Fibroblast of mammary gland (primary cell): ENCODE measurements around the gene UTP4.

Experiments
- DNase-seq: peaks from one replicate; pipeline ENCODE4 v3.0.0-alpha.2; 2010; ENCODE audit warnings: low read depth
- H3K4me3 ChIP-seq: 2 replicates; pipeline ENCODE4 v1.5.1; 2011; ENCODE audit warnings: low read depth, mild to moderate bottlenecking, low read length, moderate library complexity; ENCODE audit not compliant: control insufficient read depth
- TF ChIP-seq, protein P1 (sequence below): conservative IDR thresholded peaks from 2 replicates; pipeline ENCODE4 v1.5.1; 2011; ENCODE audit warnings: low read depth, low read length, inconsistent platforms; ENCODE audit not compliant: control insufficient read depth, insufficient read depth

The UTP4 gene

DNA sequence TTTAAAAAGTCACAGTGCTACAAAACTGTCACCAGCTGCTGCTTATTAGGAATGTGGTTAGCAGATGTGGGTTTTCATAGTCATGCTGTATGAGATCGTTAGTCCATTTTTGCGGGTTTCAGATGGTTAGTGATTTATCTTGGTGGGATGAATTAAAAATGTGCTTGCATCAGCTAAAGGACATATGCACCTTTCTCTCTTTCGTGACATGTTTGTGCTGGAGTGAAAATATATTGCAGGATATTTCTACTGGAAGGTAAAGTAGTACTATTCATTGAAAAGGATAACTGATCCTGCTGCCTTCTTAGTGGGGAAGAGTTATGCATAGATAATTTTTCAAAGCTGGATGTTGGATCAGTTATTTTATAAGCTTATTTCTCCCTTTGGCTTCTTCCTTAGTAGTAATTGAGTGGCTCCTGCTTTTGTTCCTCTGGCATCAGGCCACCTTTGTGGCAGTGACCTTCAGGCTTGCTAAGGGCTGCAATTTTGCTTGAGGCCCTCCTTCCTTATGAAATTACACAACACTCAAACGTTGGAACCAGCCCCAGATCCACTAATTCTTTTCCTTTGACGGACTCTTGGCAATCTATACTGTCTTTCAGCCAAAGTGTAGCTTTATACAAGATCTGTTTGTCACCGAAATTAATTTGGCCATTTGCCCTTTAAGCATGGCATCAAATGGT lies 47.0 kb downstream of the UTP4 start:
- TF ChIP-seq, protein P1, sequence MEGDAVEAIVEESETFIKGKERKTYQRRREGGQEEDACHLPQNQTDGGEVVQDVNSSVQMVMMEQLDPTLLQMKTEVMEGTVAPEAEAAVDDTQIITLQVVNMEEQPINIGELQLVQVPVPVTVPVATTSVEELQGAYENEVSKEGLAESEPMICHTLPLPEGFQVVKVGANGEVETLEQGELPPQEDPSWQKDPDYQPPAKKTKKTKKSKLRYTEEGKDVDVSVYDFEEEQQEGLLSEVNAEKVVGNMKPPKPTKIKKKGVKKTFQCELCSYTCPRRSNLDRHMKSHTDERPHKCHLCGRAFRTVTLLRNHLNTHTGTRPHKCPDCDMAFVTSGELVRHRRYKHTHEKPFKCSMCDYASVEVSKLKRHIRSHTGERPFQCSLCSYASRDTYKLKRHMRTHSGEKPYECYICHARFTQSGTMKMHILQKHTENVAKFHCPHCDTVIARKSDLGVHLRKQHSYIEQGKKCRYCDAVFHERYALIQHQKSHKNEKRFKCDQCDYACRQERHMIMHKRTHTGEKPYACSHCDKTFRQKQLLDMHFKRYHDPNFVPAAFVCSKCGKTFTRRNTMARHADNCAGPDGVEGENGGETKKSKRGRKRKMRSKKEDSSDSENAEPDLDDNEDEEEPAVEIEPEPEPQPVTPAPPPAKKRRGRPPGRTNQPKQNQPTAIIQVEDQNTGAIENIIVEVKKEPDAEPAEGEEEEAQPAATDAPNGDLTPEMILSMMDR: no peak
- no peak overlapping the region for H3K4me3 ChIP-seq
- peak; percentile 96 for DNase-seq

DNA sequence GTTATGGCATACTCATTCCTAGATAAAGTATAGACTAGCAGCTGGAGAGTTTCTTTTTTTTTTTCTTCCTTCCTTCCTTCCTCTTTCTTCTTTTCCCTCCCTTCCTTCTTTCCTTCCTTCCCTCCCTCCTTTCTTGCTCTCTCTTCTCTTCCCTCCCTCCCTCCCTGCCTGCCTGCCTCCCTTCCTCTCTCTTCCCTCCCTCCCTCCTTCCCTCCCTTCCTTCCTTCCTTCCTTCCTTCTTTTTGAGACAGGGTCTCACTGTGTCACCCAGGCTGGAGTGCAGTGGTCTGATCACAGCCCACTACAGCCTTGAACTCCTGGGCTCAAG lies 47.5 kb downstream of the UTP4 start:
- TF ChIP-seq, protein P1: no peak
- DNase-seq: no peak
- H3K4me3 ChIP-seq: no peak overlapping the region

DNA sequence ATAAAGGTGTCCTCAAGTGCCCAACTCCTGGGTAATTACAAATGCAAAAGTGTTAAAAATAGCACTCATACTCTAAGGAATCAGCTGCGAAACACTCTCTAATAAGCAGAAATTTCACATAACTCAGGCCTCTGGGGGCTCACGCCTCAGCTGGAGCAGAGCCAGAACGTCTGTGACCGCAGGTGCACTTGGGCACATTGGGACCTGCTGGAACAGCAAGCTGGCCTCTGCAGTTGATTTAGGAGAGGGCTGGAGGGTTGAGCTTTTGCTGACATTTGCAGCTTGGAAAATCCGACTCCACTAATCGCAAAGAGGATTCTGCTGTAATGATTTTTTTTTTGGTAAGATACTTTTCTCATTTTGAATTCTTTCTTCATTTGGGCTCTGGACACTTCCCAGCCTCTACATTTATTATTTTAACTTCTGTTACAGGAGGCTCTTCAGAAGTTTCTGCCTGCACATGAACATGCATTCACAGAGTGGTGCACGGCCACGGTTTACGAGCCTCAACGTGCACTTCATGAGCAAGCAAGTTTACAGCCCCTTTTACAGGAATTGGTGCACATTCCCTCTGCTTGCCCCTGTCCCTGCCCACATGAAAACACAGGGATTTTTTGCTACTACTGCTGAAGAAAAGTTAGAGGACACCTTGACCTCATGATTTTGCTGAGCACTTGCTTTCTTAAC lies 50.4 kb downstream of the UTP4 start:
- DNase-seq: no peak
- TF ChIP-seq, protein P1: no peak
- no peak overlapping the region for H3K4me3 ChIP-seq

DNA sequence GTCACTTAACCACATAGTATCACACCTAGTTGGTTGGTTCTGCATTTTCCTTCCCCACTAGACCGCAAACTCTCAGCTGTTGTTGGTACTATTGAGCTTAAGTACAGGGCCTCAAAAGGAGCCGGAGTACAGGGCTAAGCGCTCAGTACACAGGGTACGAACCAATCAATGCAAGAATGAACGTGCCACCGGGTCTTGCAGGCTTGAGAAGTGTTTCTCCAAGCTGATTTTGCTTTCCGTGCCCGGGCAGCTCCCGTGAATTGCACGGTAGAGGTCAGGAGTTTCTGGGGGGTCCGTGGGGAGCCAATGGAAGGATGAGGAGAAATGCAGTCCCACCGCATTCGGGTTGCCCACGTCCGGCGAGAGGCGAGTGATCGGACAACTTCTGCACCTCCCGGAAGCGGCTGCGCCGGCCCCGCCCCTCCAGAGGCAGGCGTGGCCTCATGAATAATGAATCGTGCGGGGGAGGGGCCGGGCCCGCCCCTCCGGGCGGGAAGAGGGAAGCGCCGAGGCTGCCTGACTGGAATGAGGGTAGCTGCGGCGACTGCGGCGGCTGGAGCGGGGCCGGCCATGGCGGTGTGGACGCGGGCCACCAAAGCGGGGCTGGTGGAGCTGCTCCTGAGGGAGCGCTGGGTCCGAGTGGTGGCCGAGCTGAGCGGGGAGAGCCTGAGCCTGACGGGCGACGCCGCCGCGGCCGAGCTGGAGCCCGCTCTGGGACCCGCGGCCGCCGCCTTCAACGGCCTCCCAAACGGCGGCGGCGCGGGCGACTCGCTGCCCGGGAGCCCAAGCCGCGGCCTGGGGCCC lies 54.4 kb downstream of the UTP4 start, which contains the start of gene SNTB2:
Gene SNTB2, plus strand, starts transcription at position 523 of the 804 bp plus-strand sequence. Its CDS starts 3 bp downstream, at position 526.
- DNase-seq: peak; percentile 77
- peak within 1 kb of the TSS; percentile 90 for H3K4me3 ChIP-seq
- TF ChIP-seq, protein P1: no peak

DNA sequence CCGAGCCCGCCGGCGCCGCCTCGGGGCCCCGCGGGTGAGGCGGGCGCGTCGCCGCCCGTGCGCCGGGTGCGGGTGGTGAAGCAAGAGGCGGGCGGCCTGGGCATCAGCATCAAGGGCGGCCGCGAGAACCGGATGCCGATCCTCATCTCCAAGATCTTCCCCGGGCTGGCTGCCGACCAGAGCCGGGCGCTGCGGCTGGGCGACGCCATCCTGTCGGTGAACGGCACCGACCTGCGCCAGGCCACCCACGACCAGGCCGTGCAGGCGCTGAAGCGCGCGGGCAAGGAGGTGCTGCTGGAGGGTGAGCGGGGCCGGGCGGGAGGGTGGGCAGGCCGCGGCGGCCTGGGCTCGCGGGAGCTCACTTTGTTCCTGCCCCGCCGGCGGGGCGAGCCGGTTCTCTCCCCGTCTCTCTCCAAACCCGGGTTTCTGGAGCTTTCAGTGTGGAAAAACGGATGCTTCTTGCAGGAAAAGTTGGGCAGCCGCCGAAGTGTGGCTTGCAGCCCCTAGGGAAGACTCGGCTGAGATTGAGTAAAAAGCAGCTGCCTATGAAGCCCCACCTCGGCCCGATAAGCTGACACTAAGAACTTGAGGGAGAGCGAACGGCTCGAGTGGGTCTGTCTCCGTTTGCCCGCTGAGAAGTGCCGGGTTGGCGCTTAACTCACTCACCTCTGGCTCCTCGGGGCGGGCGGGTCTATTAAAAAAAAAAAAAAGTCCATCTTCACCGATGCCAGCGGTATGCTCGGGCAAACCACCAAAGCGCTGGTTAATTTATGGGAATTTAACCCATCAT lies 55.2 kb downstream of the UTP4 start:
- DNase-seq: no peak
- TF ChIP-seq, protein P1: no peak
- peak overlapping the region; percentile 90 for H3K4me3 ChIP-seq

DNA sequence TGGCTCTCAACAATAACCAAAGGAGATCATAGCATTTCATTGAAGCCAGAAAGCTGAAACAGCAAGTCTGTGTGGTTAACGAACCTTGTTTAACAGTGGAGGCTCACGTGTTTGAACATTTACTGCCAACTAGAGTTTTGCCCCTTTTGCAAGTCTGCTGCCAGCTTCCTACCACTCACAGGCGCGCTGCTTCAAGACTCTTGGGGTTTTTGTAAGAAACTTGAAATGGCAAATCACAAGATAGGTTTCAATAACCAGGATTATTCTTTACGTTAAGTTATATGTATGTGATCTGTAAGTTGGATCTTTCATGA lies 55.7 kb downstream of the UTP4 start:
- no peak for DNase-seq
- TF ChIP-seq, protein P1: no peak

More for the DNA sequence above, 55.7 kb downstream of the UTP4 start:
- H3K4me3 ChIP-seq: peak overlapping the region; percentile 90
